Measurements from ENCODE around the gene TRIM72. TPM values are rescaled to one million over a fixed set of nuclear protein-coding genes. Genes with fewer than 3 reads are reported as not detected.
A peak's percentile ranks its signal among the peaks of the same experiment; 100 is the strongest.

TRIM72 gene
- total RNA-seq, 5 donors from 2014 or later (not counting 1 experiment from before 2014, with no cell fraction given) = 0.03 to 0.09 (median 0.09) TPM; not detected in 2

- H3K9me3 Mint-ChIP-seq = no peaks in the 10 kb centered on the region
- CTCF ChIA-PET = interaction anchor here in 1 of 2 donors (0.6 kb wide), 1 partner anchor 13 kb away, joined by 3 read pairs; no protein-coding TSS in a partner anchor
- H3K4me3 Mint-ChIP-seq = no peak overlapping the region
- peaks cover 19 to 41% (median 21%) of the 10 kb centered on the region in 3 donors for H3K4me1 Mint-ChIP-seq
- no CpG with 5 or more reads among the region's 4 CpGs for WGBS (ENCODE audit: insufficient coverage)
- no peaks in the 10 kb centered on the region for H3K9me3 ChIP-seq
- no peak overlapping the region for H3K27ac ChIP-seq (ENCODE audit: low read length)
- H3K27ac Mint-ChIP-seq = no peak overlapping the region
- H3K36me3 ChIP-seq (ENCODE audit: control insufficient read depth in 2 of 2, extremely low read depth in 1 of 2, insufficient read depth in 1 of 2, low read length in 1 of 2) = no peaks in the 10 kb centered on the region
- peaks cover 0 to 2% of the 10 kb centered on the region in 2 experiments for H3K27me3 ChIP-seq (replicated peaks in 1 of 2; ENCODE audit: control insufficient read depth in 2 of 2, extremely low read depth in 1 of 2, insufficient read depth in 2 of 2, low read length in 1 of 2)
- no peaks in the 10 kb centered on the region for H3K27me3 Mint-ChIP-seq
- ATAC-seq (replicated peaks in 1 of 4) = no peak
- no peak for DNase-seq
- H3K36me3 Mint-ChIP-seq = no peaks in the 10 kb centered on the region
- POLR2A ChIA-PET = no interaction called here
- no peak overlapping the region for H3K4me3 ChIP-seq (ENCODE audit: control insufficient read depth in 1 of 2, extremely low read depth in 1 of 2, low read length in 1 of 2)
- peaks cover 9 to 28% of the 10 kb centered on the region in 2 experiments for H3K4me1 ChIP-seq (ENCODE audit: control insufficient read depth in 1 of 2, extremely low read depth in 1 of 2, insufficient read depth in 2 of 2, low read length in 2 of 2)
Measured at GRCh38 chr16:31258366-31258765, 44.4 kb downstream of the TRIM72 start.

- DNase-seq = no peak
- Mint-ChIP-seq H3K4me1 (peaks cover 15 to 38% (median 20%) of the 10 kb centered on the region in 3 donors), H3K27me3 (peaks cover 2 to 3% of the 10 kb centered on the region in 2 donors), H3K9me3 (no peaks in the 10 kb centered on the region), H3K36me3 (no peaks in the 10 kb centered on the region), H3K27ac (no peak overlapping the region), H3K4me3 (peak overlapping the region; percentile 31 to 63 (median 53))
- H3K27me3 ChIP-seq (replicated peaks in 1 of 2; ENCODE audit: control insufficient read depth in 2 of 2, extremely low read depth in 1 of 2, insufficient read depth in 2 of 2, low read length in 1 of 2) = peaks cover 0 to 8% of the 10 kb centered on the region in 2 experiments
- H3K4me1 ChIP-seq (ENCODE audit: control insufficient read depth in 1 of 2, extremely low read depth in 1 of 2, insufficient read depth in 2 of 2, low read length in 2 of 2) = peaks cover 10 to 44% of the 10 kb centered on the region in 2 experiments
- H3K36me3 ChIP-seq (ENCODE audit: control insufficient read depth in 2 of 2, extremely low read depth in 1 of 2, insufficient read depth in 1 of 2, low read length in 1 of 2) = no peaks in the 10 kb centered on the region
- WGBS (ENCODE audit: insufficient coverage) = 36% methylated on average over 3 of the region's 14 CpGs
- H3K27ac ChIP-seq (ENCODE audit: low read length) = no peak overlapping the region
- H3K4me3 ChIP-seq (ENCODE audit: control insufficient read depth in 1 of 2, extremely low read depth in 1 of 2, low read length in 1 of 2) = peak overlapping the region in 1 of 2 donors; percentile 18
- POLR2A ChIA-PET = no interaction called here
- CTCF ChIA-PET = no interaction called here
- ATAC-seq (replicated peaks in 1 of 4) = no peak
- H3K9me3 ChIP-seq = no peaks in the 10 kb centered on the region
Measured at GRCh38 chr16:31260136-31260931, 46.4 kb downstream of the TRIM72 start.

DNA sequence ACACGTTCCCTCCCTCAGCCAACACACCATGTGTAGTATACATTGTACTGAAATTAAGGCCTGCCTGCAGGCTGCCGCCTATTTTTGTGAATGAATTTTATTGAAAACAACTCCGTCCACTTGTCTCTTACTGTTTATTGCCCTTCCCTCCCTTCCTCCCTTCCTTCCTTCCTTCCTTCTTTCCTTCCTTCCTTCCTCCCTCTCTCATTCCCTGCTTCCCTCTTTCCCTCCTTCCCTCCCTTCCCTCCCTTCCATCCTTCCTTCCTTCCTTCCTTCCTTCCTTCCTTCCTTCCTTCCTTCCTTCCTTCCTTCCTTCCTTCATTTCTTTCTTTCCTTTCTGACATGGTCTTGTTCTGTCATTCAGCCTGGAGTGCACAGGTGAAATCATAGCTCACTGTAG is 48.2 kb downstream of the TRIM72 start:
- Mint-ChIP-seq H3K36me3 (no peaks in the 10 kb centered on the region), H3K4me3 (no peak overlapping the region), H3K9me3 (no peaks in the 10 kb centered on the region), H3K27me3 (peaks cover 5 to 7% of the 10 kb centered on the region in 2 donors), H3K4me1 (peaks cover 24 to 47% (median 25%) of the 10 kb centered on the region in 3 donors), H3K27ac (no peak overlapping the region)
- ATAC-seq (replicated peaks in 1 of 4) = no peak
- ChIA-PET CTCF (interaction anchor here in 1 of 2 donors (0.8 kb wide), 1 partner anchor 120 kb away, joined by 8 read pairs; no protein-coding TSS in a partner anchor), POLR2A (interaction anchor here in 1 of 2 donors (0.7 kb wide), 1 partner anchor 57 kb away, joined by 4 read pairs; no protein-coding TSS in a partner anchor)
- no peak for DNase-seq
- Histone ChIP-seq H3K4me3 (ENCODE audit: control insufficient read depth in 1 of 2, extremely low read depth in 1 of 2, low read length in 1 of 2) (no peak overlapping the region), H3K27ac (ENCODE audit: low read length) (no peak overlapping the region), H3K27me3 (replicated peaks in 1 of 2; ENCODE audit: control insufficient read depth in 2 of 2, extremely low read depth in 1 of 2, insufficient read depth in 2 of 2, low read length in 1 of 2) (peaks cover 0 to 16% of the 10 kb centered on the region in 2 experiments), H3K36me3 (ENCODE audit: control insufficient read depth in 2 of 2, extremely low read depth in 1 of 2, insufficient read depth in 1 of 2, low read length in 1 of 2) (no peaks in the 10 kb centered on the region), H3K4me1 (ENCODE audit: control insufficient read depth in 1 of 2, extremely low read depth in 1 of 2, insufficient read depth in 2 of 2, low read length in 2 of 2) (peaks cover 10 to 53% of the 10 kb centered on the region in 2 experiments), H3K9me3 (no peaks in the 10 kb centered on the region)
- 57% methylated on average over 1 of the region's 3 CpGs for WGBS (ENCODE audit: insufficient coverage)

- Histone ChIP-seq H3K36me3 (ENCODE audit: control insufficient read depth in 2 of 2, extremely low read depth in 1 of 2, insufficient read depth in 1 of 2, low read length in 1 of 2) (peaks cover 0 to 2% of the 10 kb centered on the region in 2 donors), H3K27ac (ENCODE audit: low read length) (peak overlapping the region; percentile 74), H3K9me3 (no peaks in the 10 kb centered on the region), H3K27me3 (replicated peaks in 1 of 2; ENCODE audit: control insufficient read depth in 2 of 2, extremely low read depth in 1 of 2, insufficient read depth in 2 of 2, low read length in 1 of 2) (peaks cover 0 to 14% of the 10 kb centered on the region in 2 experiments), H3K4me3 (ENCODE audit: control insufficient read depth in 1 of 2, extremely low read depth in 1 of 2, low read length in 1 of 2) (no peak overlapping the region), H3K4me1 (ENCODE audit: control insufficient read depth in 1 of 2, extremely low read depth in 1 of 2, insufficient read depth in 2 of 2, low read length in 2 of 2) (peaks cover 5 to 36% of the 10 kb centered on the region in 2 experiments)
- ChIA-PET POLR2A (no interaction called here), CTCF (no interaction called here)
- H3K9me3 Mint-ChIP-seq = no peaks in the 10 kb centered on the region
- peak; percentile 54 to 95 (median 64) for ATAC-seq (replicated peaks in 1 of 4)
- peaks cover 5 to 19% of the 10 kb centered on the region in 2 donors for H3K27me3 Mint-ChIP-seq
- H3K27ac Mint-ChIP-seq = peak overlapping the region; percentile 22 to 43
- WGBS (ENCODE audit: insufficient coverage) = 42% methylated on average over 13 of the region's 20 CpGs
- H3K4me3 Mint-ChIP-seq = no peak overlapping the region
- peaks cover 14 to 44% (median 16%) of the 10 kb centered on the region in 3 donors for H3K4me1 Mint-ChIP-seq
- H3K36me3 Mint-ChIP-seq = peaks cover 3% of the 10 kb centered on the region
- DNase-seq = peak in 32 of 35 experiments; percentile 8 to 73 (median 41)
Measured at GRCh38 chr16:31265329-31266245, 51.7 kb downstream of the TRIM72 start.

DNA sequence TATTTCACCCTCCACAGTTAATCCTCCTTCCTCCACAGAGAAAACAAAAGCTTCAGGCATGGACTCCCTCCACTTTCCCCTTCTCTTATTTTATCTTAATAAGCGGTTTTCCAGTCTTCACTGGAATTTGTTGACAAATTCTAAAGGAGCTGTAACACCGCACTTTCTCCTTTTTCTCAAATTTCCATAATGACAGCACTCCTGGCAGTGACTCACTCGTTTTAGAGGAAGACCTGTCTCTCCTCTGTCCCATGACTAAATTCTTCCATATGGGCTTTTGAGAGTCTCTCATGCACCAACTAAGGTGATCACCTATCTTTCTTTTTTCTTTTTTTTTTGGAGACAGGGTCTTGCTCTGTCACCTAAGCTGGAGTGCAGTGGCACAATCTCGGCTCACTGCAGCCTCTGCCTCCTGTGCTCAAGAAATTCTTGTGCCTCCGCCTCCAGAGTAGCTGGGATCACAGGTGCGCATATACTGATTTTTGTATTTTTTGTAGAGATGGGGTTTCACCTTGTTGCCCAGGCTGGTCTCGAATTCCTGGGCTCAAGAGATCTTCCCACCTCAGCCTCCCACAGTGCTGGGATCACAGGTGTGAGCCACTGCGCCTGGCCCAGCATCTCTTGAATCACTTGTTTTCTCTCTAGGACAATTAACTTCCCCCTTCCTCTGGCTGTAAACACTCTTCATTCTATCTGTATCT is 53.6 kb downstream of the TRIM72 start:
- 62% methylated on average over 5 of the region's 8 CpGs for WGBS (ENCODE audit: insufficient coverage)
- CTCF ChIA-PET = no interaction called here
- H3K9me3 Mint-ChIP-seq = no peaks in the 10 kb centered on the region

More for the DNA sequence above, 53.6 kb downstream of the TRIM72 start:
- Mint-ChIP-seq H3K27me3 (peaks cover 11 to 19% of the 10 kb centered on the region in 2 donors), H3K36me3 (peaks cover 3% of the 10 kb centered on the region), H3K27ac (no peak overlapping the region), H3K4me1 (peaks cover 13 to 30% (median 14%) of the 10 kb centered on the region in 3 donors), H3K4me3 (no peak overlapping the region)
- DNase-seq (no peak), ATAC-seq (replicated peaks in 1 of 4) (no peak)
- no peaks in the 10 kb centered on the region for H3K9me3 ChIP-seq
- H3K27me3 ChIP-seq (replicated peaks in 1 of 2; ENCODE audit: control insufficient read depth in 2 of 2, extremely low read depth in 1 of 2, insufficient read depth in 2 of 2, low read length in 1 of 2) = peaks cover 0 to 14% of the 10 kb centered on the region in 2 experiments
- H3K27ac ChIP-seq (ENCODE audit: low read length) = no peak overlapping the region
- H3K36me3 ChIP-seq (ENCODE audit: control insufficient read depth in 2 of 2, extremely low read depth in 1 of 2, insufficient read depth in 1 of 2, low read length in 1 of 2) = peaks cover 0 to 2% of the 10 kb centered on the region in 2 donors
- no peak overlapping the region for H3K4me3 ChIP-seq (ENCODE audit: control insufficient read depth in 1 of 2, extremely low read depth in 1 of 2, low read length in 1 of 2)
- peaks cover 4 to 33% of the 10 kb centered on the region in 2 experiments for H3K4me1 ChIP-seq (ENCODE audit: control insufficient read depth in 1 of 2, extremely low read depth in 1 of 2, insufficient read depth in 2 of 2, low read length in 2 of 2)
- POLR2A ChIA-PET = no interaction called here
